NCI-H345 (cell line): Measurements from ENCODE around the gene ZNF154.
"Not testable (repeated sequence)": the region's sequence is repeated elsewhere in the genome, so short reads cannot be mapped to it uniquely, and the experiment has no call there.

Source experiments
- DNase-seq: peaks from one replicate; lab custom pipeline; 2025; lab: John Stamatoyannopoulos, UW

ZNF154 gene

DNA sequence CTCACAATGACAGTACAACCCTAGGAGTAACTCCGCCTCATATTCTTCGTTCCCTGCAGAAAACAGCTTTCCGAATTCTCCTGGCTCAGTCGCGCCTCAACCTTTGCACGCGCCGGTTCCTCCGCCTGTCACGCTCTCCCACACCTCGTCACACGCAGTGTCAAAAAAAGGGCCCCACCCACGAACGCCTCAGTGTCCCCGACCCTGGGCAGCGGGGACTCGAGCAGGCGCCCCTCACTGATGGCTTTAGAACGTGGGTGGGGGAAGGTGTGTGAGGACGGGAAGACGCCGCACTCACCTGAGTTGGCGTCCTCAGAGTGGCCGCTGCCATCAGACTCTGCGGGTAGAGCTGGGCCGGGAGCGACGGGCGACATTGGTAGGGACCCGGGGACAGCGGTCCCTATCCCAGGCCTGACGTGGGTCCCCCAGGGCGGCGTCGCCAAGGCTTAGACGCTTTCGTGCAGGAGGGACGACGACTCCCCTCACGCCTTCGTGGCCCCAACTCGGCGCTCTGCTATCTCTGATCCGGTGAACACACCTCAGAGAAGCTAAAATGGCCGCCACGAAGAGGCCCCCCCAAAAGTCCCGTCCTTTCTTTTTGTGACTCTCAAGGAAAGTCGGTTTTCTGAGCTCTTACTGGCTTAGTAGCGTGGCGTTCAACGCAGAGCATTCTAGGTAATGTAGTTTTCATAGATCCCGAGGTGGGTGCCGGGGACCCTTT is at the start of gene ZNF154:
Gene ZNF154 (minus strand): TSS at position 564 of the 721 bp plus-strand sequence. CDS start 233 bp downstream, at position 331.
- no peak for DNase-seq

DNA sequence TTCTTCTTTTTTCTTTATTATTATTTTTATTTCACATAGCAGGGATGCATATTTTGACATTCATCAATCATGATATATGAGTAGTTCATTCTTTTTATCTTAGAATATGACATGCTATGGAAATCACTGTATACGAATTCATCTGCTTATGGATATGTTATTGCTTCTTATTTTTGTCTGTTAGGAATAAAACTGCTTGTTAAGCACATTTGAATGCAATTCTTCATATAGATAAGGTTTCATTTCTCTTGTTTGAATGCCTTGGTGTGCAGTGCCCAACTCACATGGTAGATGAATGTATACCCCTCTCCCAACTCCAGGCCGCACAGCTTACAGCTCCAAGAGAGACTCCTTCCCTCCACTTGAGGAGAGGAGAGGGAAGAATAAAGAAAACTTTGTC is 48.9 kb upstream of the ZNF154 start:
- no peak for DNase-seq

DNA sequence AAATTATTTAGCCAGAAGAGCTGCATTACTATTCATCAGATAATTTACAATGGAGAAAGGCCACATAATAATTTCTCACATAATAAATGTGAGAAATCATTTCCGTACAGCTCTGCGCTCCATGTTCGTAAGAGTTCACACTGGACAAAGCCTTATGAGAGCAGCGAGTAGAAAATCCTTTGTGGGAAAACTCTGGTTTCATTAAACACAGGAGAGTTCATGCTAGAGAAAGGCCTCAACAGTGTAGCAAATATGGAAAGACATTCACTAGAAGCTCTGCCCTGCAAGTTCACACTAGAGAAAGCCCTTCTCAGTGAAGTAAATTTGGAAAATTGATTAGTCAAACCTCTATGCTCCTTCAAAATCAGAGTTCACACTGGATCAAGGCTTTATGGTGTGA is 46.0 kb upstream of the ZNF154 start:
- DNase-seq: no peak

DNA sequence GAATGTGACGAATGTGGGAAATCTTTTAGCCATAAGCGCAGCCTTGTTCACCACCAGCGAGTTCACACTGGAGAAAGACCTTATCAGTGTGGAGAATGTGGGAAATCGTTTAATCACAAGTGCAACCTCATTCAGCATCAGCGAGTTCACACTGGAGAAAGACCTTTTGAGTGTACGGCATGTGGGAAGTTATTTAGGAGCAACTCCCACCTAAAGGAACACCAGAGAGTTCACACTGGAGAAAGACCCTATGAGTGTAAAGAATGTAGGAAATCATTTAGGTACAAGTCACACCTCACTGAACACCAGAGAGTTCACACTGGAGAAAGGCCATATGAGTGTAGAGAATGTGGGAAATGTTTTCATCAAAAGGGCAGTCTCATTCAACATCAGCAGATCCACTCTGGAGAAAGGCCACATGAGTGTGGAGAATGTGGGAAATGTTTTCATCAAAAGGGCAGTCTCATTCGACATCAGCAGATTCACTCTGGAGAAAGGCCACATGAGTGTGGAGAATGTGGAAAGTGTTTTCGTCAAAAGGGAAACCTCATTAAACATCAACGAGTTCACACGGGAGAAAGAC is 45.2 kb upstream of the ZNF154 start:
- DNase-seq: no peak

DNA sequence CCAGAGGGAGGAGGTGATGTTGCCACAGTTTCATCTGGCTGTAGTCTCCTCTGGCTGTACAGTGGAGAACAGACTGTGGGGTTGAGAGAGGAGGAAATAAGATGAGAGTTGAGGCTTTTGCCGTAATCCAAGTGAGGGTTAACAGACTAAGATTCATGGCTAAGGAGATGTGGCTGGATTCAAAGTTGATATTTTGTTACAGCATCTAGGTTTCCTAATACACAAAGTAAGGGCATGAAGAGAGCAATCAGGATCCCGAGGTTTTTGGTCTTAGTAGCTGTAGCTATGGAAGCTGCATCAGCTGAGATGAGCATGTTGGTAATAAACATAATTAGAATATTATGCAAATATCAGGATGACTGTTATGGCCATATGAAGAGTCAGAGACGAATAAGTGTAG is 39.0 kb upstream of the ZNF154 start:
- DNase-seq: no peak

DNA sequence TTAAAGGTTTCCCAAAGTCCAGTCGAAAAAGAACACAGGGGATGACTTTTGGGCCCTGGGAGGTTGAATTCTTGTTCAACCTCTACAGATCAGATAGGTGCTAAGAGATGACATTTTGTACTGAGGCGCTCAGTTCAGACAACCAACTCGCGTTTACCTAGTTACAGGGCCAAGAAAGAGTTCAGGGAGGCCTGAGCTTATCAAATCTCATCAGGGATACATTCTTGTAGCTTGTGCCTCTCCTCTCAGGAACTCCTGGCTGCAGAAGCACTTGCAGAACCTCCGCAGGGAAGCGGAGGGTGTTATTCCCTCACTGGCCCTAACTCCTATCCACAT is 38.4 kb upstream of the ZNF154 start:
- DNase-seq: no peak

DNA sequence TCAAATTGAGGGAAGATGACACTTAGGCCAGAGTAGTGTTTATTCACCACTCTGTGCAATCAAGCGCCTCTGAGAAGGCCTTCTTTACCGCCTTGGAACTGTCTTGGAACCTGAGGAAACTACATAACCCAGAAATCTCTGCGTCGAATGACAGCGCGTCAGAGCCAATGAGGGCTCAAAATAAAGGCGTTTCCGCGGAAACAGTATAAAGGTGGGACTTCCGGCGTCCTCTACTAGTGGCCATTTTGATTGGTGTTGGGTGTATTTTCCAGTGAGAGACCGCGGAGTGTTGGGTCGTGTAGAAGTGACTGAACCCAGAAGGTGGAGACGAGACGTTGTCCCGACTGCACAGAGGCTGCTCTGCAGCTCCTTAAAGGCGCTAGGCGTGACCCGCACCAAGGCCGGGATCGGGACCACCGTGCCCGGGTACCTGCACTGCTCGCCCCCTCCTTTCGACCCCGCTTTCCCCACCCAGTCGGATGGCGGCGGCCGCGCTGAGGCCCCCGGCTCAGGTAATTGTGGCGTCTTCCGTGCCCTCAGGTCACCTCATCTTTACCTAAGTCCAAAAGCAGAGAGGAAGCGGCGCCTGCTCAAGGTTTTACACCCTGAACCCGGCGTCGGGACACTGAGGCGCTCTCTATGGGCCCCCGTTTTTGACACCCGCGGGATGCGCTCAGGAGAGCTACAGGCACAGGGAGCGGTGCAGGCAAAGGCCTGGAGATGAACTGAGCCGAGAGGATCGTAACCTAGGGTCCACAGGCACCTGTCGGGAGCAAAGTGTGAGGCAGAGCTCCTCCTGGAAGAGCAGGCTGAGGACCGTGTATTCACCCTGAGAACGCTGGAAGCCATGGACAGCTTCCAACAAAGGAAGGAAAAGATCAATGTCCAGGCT is 37.8 kb upstream of the ZNF154 start, which contains the start of gene ZNF776:
Gene ZNF776 (plus strand): TSS at position 236 of the 892 bp plus-strand sequence. CDS start 244 bp downstream, at position 480.
- DNase-seq: peak; percentile 87

DNA sequence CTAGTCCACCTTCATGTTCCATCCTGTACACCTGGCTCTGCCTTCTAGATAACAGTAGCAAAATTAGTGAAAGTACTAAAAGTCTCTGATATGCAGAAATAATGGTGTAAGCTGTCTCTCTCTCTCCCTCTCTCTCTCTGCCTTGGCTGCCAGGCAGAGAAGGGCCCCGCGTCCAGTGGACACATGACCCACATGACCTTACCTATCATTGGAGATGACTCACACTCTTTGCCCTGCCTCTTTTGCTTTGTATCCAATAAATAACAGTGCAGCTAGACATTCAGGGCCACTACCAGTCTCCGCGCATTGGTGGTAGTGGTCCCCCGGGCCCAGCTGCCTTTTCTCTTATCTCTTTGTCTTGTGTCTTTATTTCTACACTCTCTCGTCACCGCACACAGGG is 29.8 kb upstream of the ZNF154 start:
- DNase-seq: not testable (repeated sequence)

DNA sequence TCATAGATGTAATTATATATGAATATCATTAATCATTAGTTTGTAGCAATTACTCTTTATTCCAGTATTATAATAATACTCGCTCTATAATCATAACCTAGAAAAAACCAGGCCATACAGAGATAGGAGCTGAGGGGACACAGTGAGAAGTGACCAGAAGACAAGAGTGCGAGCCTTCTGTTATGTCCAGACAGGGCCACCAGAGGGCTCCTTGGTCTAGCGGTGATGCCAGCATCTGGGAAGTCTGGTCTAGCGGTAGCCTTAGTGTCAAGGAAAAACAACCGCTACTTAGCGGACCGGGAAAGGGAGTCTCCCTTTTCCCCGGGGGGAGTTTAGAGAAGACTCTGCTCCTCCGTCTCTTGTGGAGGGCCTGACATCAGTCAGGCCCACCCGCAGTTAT is 29.3 kb upstream of the ZNF154 start:
- DNase-seq: not testable (repeated sequence)

DNA sequence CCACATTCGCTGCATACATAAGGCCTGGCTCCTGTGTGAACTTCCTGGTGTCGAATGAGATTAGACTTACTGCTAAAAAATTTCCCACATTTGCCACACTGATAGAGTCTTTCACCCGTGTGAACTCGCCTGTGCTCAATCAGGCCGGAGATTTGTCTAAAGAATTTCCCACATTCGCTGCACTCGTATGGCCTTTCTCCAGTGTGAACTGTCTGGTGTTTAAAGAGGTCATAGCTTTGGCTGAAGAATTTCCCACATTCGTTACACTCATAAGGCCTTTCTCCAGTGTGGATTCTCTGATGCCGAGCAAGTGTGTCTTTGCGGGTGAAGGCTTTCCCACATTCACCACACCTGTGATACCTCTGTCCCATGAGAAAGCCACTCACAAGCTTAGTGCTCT is 11.9 kb upstream of the ZNF154 start:
- DNase-seq: no peak

DNA sequence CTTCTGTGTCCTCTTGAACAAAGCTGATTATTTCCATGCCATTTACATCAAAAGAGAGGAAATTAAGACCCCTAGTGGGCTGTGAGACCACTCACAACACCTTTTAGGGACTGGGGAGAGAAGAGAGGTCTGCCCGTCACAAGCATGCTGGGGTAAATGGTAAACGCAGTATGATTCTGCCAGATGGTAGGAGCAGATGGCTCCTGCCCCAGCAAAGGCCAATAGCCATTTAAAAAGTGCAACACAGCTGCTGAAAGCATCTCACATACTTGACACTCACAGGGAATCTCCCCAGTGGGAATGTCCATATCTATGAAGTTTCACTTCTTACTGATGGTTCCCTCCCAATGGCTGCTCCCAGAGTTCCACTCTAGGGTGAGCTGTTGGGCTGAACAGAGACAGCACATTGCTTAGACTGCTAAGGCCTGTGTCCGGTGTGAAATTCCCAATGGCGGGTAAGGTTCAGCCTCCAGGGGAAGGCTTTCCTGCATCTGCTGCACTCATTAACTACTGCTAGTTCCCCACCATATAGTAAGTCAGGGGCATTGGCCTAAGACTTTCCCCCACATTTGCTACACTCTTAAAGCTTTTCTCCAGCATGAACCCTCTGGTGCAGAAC is 11.0 kb upstream of the ZNF154 start:
- no peak for DNase-seq

DNA sequence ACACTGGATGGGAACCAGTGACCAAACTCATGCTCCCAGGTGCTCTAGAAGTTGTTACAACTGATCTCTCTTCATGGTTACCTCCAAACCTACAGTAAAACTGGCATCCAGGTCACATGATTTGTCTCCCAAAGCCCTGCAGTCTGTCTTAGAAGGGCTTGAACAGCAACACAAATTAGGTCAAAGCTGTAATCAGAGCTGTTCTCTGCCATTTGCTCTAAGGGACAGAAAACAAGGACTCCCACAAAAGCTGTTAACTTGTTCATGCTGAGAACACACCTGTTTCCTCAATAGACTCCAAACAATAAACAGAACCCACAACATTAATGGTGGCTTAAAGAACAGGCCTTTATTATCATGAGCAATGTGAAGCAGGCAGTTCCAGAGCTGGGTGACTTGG is 10.4 kb upstream of the ZNF154 start:
- no peak for DNase-seq

DNA sequence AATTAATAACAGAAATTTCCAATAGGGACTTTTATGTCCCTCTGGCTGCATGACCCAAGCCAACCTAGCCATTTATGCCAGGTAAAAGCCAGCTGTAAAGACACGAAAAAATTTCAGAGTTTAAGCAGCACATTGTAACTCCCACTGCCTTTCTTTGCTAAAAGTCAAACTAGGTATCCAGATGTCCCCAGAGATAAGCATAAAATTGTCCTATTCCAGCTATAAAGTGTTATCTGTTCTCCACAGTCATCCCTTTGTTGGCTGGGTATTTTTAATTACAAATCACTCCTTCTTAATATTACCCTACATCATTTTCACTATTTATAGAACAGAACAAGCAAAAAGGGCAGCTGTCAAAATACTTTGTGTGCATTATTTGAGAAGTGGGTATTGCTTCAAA is 3.2 kb upstream of the ZNF154 start:
- DNase-seq: no peak

DNA sequence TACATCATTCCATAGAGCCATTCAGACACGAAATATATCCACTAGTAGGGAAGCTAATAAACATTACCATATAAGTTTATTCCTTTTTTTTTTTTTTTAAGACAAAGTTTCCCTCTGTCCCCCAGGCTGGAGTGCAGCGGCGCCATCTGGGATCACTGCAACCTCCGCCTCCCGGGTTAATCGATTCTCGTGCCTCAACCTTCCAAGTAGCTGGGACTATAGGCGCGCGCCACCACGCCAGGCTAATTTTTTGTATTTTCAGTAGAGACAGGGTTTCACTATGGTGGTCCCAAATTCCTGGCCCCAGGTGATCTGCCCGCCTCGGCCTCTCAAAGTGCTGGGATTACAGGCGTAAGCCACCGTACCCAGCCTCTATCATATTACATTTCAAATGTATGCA is 612 bp upstream of the ZNF154 start:
- DNase-seq: no peak

DNA sequence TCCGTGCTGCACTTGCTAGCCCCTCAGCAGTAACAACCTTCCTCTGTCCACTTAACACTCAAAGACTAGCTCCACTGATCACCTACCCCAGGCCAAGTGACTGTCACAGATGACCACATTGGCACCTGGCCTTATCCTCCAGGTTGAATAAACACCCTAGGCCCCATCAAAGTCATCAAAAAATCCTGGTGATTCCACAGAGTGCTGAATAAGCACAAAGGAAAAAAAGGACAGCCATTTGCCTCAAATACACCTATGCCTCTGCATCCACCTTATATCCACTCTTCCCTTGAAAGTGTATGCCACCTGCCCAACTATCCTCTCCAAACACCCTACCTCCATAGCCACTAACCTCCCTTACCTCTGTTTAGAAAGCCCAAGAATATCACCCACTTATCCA is 2.7 kb downstream of the ZNF154 start:
- DNase-seq: no peak

DNA sequence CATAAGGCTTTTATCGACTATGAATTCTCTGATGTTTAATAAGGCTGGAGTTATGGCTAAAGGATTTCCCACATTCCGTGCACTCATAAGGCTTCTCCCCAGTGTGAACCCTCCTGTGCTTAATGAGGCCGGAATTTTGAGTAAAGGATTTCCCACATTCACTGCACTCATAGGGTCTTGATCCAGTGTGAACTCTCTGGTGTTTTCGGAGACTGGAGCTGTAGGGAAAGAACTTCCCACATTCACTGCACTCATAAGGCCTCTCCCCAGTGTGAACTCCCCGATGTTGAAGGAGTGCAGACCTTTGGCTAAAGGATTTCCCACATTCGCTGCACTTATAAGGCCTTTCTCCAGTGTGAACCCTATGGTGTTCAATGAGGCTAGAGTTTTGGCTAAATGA is 7.4 kb downstream of the ZNF154 start:
- DNase-seq: no peak

DNA sequence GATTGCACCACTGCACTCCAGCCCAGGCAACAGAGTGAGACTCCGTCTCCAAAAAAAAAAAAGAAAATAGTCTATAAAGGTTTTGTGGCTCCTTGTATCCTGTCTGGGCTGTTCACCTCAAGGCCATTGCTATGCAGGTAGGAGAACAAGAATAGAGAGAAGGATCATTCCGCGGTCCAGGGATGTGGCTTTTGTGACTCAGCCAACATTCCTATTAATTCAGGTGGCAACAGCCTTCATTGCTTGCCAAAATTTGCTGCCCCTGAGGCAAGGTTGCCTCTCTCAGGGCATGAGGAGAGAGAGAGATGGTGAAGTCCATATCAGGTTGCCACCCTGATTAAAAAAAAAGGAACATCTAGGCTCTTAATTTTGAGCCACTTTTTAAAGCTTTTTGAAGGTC is 19.3 kb downstream of the ZNF154 start:
- no peak for DNase-seq

DNA sequence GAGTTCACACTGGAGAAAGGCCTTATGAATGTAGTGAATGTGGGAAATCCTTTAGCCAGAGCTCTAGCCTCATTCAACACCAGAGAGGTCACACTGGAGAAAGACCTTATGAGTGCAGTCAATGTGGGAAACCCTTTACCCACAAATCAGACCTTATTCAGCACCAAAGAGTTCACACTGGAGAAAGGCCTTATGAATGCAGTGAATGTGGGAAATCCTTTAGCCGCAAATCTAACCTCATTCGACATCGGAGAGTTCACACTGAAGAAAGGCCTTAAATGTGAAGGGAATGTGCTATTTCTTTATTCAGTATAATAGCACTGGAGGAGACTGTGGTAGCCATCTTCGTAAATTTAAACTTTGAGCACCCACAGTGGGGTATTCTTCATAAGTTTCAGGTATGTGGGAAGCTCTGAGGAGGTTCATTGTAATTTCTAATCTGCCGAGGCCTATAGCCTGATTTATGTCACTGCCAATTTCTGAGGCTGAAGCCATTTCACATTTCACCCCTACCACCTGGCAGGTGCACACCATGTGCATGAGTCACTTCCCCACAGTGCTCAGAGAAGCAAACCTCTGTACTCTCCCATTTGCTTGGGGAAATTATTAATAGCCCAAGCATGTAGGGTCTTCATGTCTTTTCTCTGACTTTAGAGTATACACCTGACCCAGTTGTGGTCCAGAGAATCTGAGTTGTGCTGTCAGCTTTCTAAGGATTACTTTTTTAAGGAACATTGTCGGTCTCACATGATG is 20.8 kb downstream of the ZNF154 start:
- DNase-seq: no peak

DNA sequence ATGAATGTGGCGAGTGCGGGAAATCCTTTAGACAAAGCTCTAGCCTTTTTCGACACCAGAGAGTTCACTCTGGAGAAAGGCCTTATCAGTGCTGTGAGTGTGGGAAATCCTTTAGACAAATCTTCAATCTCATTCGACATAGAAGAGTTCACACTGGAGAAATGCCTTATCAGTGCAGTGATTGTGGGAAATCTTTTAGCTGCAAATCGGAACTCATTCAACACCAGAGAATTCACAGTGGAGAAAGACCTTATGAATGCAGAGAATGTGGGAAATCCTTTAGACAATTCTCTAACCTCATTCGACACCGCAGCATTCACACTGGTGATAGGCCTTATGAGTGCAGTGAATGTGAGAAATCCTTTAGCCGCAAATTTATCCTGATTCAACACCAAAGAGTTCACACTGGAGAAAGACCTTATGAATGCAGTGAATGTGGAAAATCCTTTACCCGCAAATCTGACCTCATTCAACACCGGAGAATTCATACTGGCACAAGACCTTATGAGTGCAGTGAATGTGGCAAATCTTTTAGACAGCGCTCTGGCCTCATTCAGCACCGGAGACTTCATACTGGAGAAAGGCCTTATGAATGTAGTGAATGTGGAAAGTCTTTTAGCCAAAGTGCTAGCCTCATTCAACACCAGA is 21.5 kb downstream of the ZNF154 start:
- no peak for DNase-seq

DNA sequence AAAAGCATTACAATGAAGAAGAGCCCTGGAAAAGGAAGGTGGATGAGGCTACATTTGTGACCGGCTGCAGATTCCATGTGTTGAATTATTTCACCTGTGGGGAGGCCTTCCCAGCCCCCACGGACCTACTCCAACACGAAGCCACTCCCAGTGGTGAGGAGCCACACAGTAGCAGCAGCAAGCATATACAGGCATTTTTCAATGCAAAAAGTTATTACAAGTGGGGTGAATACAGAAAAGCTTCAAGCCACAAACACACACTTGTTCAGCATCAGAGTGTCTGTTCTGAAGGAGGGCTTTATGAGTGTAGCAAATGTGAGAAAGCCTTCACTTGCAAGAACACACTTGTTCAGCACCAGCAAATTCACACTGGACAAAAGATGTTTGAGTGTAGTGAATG is 22.3 kb downstream of the ZNF154 start:
- DNase-seq: no peak

DNA sequence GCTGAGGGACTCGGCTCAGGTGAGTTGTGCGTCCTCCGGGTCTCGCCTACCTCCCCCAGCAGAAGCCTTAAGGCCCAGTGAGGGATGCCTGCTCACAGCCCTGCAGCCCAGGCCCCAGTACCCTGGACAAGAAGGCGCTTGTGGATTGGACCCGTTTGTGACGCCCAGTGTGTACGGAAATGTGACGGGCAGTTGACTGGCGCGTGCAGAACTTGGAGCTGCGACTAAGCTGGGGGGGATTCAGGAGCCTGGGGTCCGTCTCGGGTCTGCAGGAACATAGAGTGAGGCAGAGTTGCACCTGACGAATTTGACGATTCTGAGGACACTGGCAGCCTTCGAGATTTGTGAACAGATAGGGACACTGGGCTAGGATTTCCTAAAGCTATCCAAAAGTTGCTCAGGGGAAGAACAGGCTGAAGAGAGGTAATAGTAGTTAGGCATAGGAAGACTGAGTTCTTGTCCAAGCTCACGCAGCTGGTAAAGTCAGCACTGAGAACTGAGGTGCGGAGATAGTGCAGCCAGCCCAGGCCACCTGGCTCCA is 26.7 kb downstream of the ZNF154 start:
- DNase-seq: no peak
